Lower leg skin (tissue), 3 donors: Measurements from ENCODE around the gene CEP44.

Experiments used
- POLR2A ChIP-seq, 2 donors: fragments of 450-650 bp; IDR thresholded peaks; one replicate each; pipeline ENCODE4 v1.6.1; 2016 to 2017; ENCODE audit warnings: antibody characterized with exemption in 2 of 2, mild to moderate bottlenecking in 1 of 2, moderate library complexity in 1 of 2
- TF ChIP-seq, protein P1 (sequence below), 3 donors: fragments of 450-650 bp; IDR thresholded peaks; one replicate each; pipeline ENCODE4 v1.5.1; 2016; ENCODE audit warnings: antibody characterized with exemption in 3 of 3, mild to moderate bottlenecking in 3 of 3, moderate library complexity in 2 of 3

- TF ChIP-seq, protein P1, sequence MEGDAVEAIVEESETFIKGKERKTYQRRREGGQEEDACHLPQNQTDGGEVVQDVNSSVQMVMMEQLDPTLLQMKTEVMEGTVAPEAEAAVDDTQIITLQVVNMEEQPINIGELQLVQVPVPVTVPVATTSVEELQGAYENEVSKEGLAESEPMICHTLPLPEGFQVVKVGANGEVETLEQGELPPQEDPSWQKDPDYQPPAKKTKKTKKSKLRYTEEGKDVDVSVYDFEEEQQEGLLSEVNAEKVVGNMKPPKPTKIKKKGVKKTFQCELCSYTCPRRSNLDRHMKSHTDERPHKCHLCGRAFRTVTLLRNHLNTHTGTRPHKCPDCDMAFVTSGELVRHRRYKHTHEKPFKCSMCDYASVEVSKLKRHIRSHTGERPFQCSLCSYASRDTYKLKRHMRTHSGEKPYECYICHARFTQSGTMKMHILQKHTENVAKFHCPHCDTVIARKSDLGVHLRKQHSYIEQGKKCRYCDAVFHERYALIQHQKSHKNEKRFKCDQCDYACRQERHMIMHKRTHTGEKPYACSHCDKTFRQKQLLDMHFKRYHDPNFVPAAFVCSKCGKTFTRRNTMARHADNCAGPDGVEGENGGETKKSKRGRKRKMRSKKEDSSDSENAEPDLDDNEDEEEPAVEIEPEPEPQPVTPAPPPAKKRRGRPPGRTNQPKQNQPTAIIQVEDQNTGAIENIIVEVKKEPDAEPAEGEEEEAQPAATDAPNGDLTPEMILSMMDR (IDR thresholded peaks at IDR 0.05): no peak
- no peak for TF ChIP-seq POLR2A (IDR thresholded peaks at IDR 0.05)
These were observed 42.5 kb upstream of the CEP44 start for GRCh38 chr4:174241162-174241561.
